HG02973 (cell line): ENCODE results near the gene TTLL5.

Experiments used
- ATAC-seq: cut with Tn5 transposase; IDR thresholded peaks from one replicate; pipeline ENCODE4 v1.9.1; 2021; ENCODE audit warnings: moderate library complexity; ENCODE audit not compliant: unreplicated experiment

Gene TTLL5

GRCh38 chr14:75726321-75726720 lies 65.3 kb downstream of the TTLL5 start:
- ATAC-seq = no peak

- no peak for ATAC-seq
Measured at GRCh38 chr14:75727124-75727523, 66.1 kb downstream of the TTLL5 start.

- ATAC-seq = no peak
Measured at GRCh38 chr14:75732888-75733287, 71.8 kb downstream of the TTLL5 start.

- no peak for ATAC-seq
Measured at GRCh38 chr14:75734854-75735253, 73.8 kb downstream of the TTLL5 start.

- no peak for ATAC-seq
Measured at GRCh38 chr14:75736845-75737485, 75.9 kb downstream of the TTLL5 start.

- no peak for ATAC-seq
Measured at GRCh38 chr14:75738192-75738591, 77.1 kb downstream of the TTLL5 start.

- ATAC-seq = no peak
Measured at GRCh38 chr14:75742867-75743266, 81.8 kb downstream of the TTLL5 start.

GRCh38 chr14:75747899-75748298 lies 86.9 kb downstream of the TTLL5 start:
- no peak for ATAC-seq

GRCh38 chr14:75748336-75748735 lies 87.3 kb downstream of the TTLL5 start:
- ATAC-seq = no peak

GRCh38 chr14:75751296-75751695 lies 90.2 kb downstream of the TTLL5 start:
- ATAC-seq = no peak

GRCh38 chr14:75752086-75752485 lies 91.0 kb downstream of the TTLL5 start:
- no peak for ATAC-seq

GRCh38 chr14:75752907-75753594 lies 92.0 kb downstream of the TTLL5 start:
- ATAC-seq = no peak

- no peak for ATAC-seq
Measured at GRCh38 chr14:75753696-75754095, 92.7 kb downstream of the TTLL5 start.

GRCh38 chr14:75757644-75758402 lies 96.8 kb downstream of the TTLL5 start:
- no peak for ATAC-seq

GRCh38 chr14:75764020-75764419 lies 103.0 kb downstream of the TTLL5 start:
- no peak for ATAC-seq

GRCh38 chr14:75769047-75769685 lies 108.1 kb downstream of the TTLL5 start:
- no peak for ATAC-seq

- ATAC-seq = no peak
Measured at GRCh38 chr14:75770635-75771034, 109.6 kb downstream of the TTLL5 start.

GRCh38 chr14:75771595-75771994 lies 110.5 kb downstream of the TTLL5 start:
- ATAC-seq = no peak

- ATAC-seq = no peak
Measured at GRCh38 chr14:75773046-75773445, 112.0 kb downstream of the TTLL5 start.

GRCh38 chr14:75781096-75781495 lies 120.0 kb downstream of the TTLL5 start:
- no peak for ATAC-seq

GRCh38 chr14:75783184-75783583 lies 122.1 kb downstream of the TTLL5 start:
- no peak for ATAC-seq
